Prostate gland (tissue), 2 donors: ENCODE measurements around the gene FBXL13. TPM values are rescaled to one million over a fixed set of nuclear protein-coding genes. Genes with fewer than 3 reads are reported as not detected.
"Not testable (repeated sequence)": the region's sequence is repeated elsewhere in the genome, so short reads cannot be mapped to it uniquely, and the experiment has no call there.

ENCODE experiments used
- DNase-seq: peaks from one replicate; pipeline ENCODE4 v3.0.0-alpha.2; 2019; ENCODE audit warnings: low spot score
- H3K27ac ChIP-seq, 2 donors: fragments of 200-600 bp; sonication (generic); 2 replicates each; pipeline ENCODE4 v1.5.1; 2017 to 2019
- H3K27me3 ChIP-seq: fragments of 200-600 bp; sonication (generic); replicated peaks from 2 replicates; pipeline ENCODE4 v1.5.1; 2019; ENCODE audit not compliant: insufficient read depth
- H3K36me3 ChIP-seq, 2 donors: fragments of 200-600 bp; sonication (generic); 1 replicate in 1 of 2; 2 replicates in 1 of 2; pipeline versions ENCODE4 v1.5.1 to v1.8.1; 2017 to 2019
- H3K4me1 ChIP-seq: fragments of 200-600 bp; sonication (generic); replicated peaks from 2 replicates; pipeline ENCODE4 v1.5.1; 2019
- H3K4me3 ChIP-seq, 2 donors: fragments of 200-600 bp; sonication (generic); 2 replicates each; pipeline ENCODE4 v1.5.1; 2017 to 2019
- H3K9me3 ChIP-seq: fragments of 200-600 bp; sonication (generic); 2 replicates; pipeline ENCODE4 v1.5.1; 2017
- POLR2A ChIP-seq: fragments of 450-650 bp; IDR thresholded peaks from one replicate; pipeline ENCODE4 v1.6.1; 2016; ENCODE audit warnings: antibody characterized with exemption, mild to moderate bottlenecking
- POLR2AphosphoS5 ChIP-seq: sonication (generic); formaldehyde crosslinking; IDR thresholded peaks from one replicate; pipeline ENCODE4 v1.6.1; 2017; ENCODE audit warnings: antibody characterized with exemption
- WGBS: methylation state at CpG from one replicate; pipeline ENCODE4 v1.1.5; 2018; 5-methylcytosine and 5-hydroxymethylcytosine counted together
- intact Hi-C: fragments of 100-400 bp; cut with DNase I; formaldehyde crosslinking; loops from one replicate; pipeline ENCODE4 v1.14.2; 2022
- total RNA-seq, 2 donors: library from RNA; depleted of rRNA; stranded (reverse); fragments of >200 nt; gene quantifications; one replicate each; pipeline ENCODE4 v1.1.0, GENCODE V29; 2016
- TF ChIP-seq, protein P1 (sequence below), 4 experiments: fragments of 200-600 bp in 2 of 4; fragments of 450-650 bp in 2 of 4; sonication (generic) in 2 of 4; IDR thresholded peaks; 1 replicate in 3 of 4; 2 replicates in 1 of 4; pipeline ENCODE4 v1.5.1; 2016 to 2019; ENCODE audit warnings: antibody characterized with exemption in 4 of 4, mild to moderate bottlenecking in 2 of 4, moderate library complexity in 2 of 4

FBXL13 gene
- total RNA-seq, 2 donors from 2014 or later = 2.6 to 5.4 TPM

DNA sequence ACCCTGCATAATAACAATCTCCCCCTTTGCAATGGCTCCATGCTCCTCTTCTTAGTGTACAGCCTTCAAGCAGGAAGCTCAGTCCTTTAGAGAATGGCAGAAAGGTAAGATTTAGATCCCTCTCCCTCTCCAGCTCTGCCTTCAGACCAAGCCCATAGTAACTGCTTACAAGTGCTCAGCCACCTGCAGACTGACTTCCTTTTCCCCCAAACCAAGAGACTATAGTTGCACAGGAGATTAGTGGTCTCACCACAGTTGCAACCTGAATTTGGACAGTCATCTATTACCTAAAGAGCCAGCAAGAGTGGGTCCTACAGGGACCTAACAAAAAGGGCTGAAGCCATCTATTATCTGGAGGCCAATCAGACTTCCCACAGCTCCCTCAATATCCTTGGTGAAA is 16.5 kb downstream of the FBXL13 start:
- Histone ChIP-seq H3K4me3 (no peak overlapping the region), H3K4me1 (no peaks in the 10 kb centered on the region), H3K9me3 (no peaks in the 10 kb centered on the region), H3K27me3 (no peaks in the 10 kb centered on the region), H3K36me3 (no peaks in the 10 kb centered on the region), H3K27ac (no peak overlapping the region)
- no peak for DNase-seq
- intact Hi-C loops = no loop called here
- TF ChIP-seq, protein P1, sequence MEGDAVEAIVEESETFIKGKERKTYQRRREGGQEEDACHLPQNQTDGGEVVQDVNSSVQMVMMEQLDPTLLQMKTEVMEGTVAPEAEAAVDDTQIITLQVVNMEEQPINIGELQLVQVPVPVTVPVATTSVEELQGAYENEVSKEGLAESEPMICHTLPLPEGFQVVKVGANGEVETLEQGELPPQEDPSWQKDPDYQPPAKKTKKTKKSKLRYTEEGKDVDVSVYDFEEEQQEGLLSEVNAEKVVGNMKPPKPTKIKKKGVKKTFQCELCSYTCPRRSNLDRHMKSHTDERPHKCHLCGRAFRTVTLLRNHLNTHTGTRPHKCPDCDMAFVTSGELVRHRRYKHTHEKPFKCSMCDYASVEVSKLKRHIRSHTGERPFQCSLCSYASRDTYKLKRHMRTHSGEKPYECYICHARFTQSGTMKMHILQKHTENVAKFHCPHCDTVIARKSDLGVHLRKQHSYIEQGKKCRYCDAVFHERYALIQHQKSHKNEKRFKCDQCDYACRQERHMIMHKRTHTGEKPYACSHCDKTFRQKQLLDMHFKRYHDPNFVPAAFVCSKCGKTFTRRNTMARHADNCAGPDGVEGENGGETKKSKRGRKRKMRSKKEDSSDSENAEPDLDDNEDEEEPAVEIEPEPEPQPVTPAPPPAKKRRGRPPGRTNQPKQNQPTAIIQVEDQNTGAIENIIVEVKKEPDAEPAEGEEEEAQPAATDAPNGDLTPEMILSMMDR (IDR thresholded peaks at IDR 0.05) = no peak
- no peak for TF ChIP-seq POLR2A
- TF ChIP-seq POLR2AphosphoS5 = no peak

DNA sequence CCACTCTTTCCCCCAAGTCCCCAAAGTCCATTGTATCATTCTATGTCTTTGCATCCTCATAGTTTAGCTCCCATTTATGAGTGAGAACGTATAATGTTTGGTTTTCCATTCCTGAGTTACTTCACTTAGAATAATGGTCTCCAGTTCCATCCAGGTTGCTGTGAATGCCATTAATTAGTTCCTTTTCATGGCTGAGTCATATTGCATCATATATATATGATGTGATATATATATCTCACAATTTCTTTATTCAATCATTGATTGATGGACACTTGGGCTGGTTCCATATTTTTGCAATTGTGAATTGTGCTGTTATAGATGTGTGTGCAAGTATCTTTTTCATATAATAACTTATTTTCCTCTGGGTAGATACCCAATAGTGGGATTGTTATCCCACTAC is 18.6 kb downstream of the FBXL13 start:
- DNase-seq, H3K4me3 ChIP-seq, H3K4me1 ChIP-seq, H3K27me3 ChIP-seq, H3K27ac ChIP-seq, H3K36me3 ChIP-seq, intact Hi-C loops, H3K9me3 ChIP-seq: not testable (repeated sequence)
- WGBS = 88% methylated on average over 1 of the region's 1 CpG

DNA sequence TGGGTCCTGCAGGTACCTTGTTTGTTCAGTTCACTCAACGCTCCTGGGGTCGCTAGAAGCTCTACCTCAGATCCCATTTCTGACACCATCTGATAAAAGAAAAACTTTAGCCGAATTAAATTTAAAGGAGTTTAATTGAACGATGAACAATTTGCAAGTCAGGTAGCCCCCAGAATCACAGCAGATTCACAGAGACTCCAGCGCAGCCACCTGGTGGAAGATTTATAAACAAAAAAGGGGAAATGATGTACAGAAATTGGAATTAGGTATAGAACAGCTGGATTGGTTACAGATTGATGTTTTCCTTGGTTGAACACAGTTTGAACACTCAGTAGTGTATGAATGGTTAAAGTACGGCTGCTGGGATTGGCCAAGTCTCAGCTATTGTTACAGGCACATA is 23.1 kb downstream of the FBXL13 start:
- Histone ChIP-seq H3K36me3 (no peaks in the 10 kb centered on the region), H3K27me3 (no peaks in the 10 kb centered on the region), H3K9me3 (no peaks in the 10 kb centered on the region), H3K4me1 (no peaks in the 10 kb centered on the region), H3K4me3 (no peak overlapping the region), H3K27ac (no peak overlapping the region)
- TF ChIP-seq, protein P1 (IDR thresholded peaks at IDR 0.05) = no peak
- no peak for TF ChIP-seq POLR2A
- TF ChIP-seq POLR2AphosphoS5 = no peak
- intact Hi-C loops = no loop called here
- DNase-seq = no peak
- 94% methylated on average over 6 of the region's 6 CpGs for WGBS

DNA sequence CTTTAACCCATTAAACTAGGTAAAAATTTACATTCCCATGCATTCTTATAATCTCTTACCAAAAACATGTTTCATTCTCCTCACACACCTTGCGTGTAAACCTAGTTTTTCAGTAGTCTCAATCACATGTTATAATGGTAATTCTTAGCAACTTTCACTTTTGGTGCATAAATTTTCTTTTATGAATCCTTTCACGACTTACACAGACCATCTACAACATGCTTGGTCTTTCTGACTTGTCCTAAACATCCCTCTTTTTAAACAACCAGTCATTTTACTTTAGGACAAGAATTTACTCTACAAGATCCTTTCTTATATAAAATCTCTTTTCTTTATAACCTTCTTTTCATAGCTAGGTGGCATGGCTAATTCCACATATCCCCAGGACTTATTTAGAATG is 25.8 kb downstream of the FBXL13 start:
- Histone ChIP-seq H3K27me3 (no peaks in the 10 kb centered on the region), H3K9me3 (no peaks in the 10 kb centered on the region), H3K4me1 (no peaks in the 10 kb centered on the region), H3K36me3 (no peaks in the 10 kb centered on the region), H3K4me3 (no peak overlapping the region), H3K27ac (no peak overlapping the region)
- TF ChIP-seq POLR2AphosphoS5 = no peak
- TF ChIP-seq POLR2A = no peak
- TF ChIP-seq, protein P1 (IDR thresholded peaks at IDR 0.05) = no peak
- intact Hi-C loops = no loop called here
- 94% methylated on average over 2 of the region's 2 CpGs for WGBS
- DNase-seq = no peak

DNA sequence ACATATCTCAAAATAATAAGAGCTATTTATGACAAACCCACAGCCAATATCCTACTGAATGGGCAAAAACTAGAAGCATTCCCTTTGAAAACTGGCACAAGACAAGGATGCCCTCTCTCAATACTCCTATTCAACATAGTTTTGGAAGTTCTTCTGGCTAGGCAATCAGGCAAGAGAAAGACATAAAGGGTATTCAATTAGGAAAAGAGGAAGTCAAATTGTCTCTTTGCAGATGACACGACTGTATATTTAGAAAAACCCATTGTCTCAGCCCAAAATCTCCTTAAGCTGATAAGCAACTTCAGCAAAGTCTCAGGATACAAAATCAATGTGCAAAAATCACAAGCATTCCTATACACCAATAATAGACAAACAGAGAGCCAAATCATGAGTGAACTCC is 32.8 kb downstream of the FBXL13 start:
- H3K27ac ChIP-seq, H3K4me3 ChIP-seq, H3K36me3 ChIP-seq, H3K27me3 ChIP-seq, intact Hi-C loops, H3K4me1 ChIP-seq, H3K9me3 ChIP-seq, DNase-seq: not testable (repeated sequence)
- 92% methylated on average over 1 of the region's 1 CpG for WGBS

DNA sequence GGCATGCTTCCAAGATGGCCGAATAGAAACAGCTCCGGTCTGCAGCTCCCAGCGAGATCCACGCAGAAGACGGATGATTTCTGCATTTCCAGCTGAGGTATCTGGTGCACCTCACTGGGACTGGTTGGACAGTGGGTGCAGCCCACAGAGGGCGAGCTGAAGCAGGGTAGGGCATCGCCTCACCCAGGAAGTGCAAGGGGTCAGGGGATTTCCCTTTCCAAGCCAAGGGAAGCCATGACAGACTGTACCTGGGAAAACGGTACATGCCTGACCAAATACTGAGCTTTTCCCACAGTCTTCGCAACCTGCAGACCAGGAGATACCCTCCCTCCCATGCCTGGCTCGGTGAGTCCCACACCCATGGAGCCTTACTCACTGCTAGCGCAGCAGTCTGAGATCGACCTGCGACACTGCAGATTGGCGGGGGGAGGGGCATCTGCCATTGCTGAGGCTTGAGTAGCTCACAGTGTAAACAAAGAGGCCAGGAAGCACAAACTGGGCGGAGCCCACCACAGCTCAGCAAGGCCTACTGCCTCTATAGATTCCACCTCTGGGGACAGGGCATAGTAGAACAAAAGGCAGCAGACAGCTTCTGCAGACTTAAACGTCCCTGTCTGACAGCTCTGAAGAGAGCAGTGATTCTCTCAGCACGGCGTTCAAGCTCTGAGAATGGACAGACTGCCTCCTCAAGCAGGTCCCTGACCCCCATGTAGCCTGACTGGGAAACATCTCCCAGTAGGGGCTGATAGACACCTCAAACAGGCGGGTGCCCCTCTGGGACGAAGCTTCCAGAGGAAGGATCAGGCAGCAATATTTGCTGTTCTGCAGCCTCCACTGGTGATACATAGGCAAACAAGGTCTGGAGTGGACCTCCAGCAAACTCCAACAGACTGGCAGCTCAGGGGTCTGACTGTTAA is 36.5 kb downstream of the FBXL13 start:
- intact Hi-C loops, DNase-seq: not testable (repeated sequence)
- WGBS = 76% methylated on average over 20 of the region's 20 CpGs

More for the DNA sequence above, 36.5 kb downstream of the FBXL13 start:
- not testable (repeated sequence) for H3K4me1 ChIP-seq, H3K4me3 ChIP-seq, H3K27me3 ChIP-seq, H3K36me3 ChIP-seq, H3K27ac ChIP-seq, H3K9me3 ChIP-seq
